Fibroblast of lung (primary cell): ENCODE data around the gene ENPEP. TPM values are rescaled to one million over a fixed set of nuclear protein-coding genes. Genes with fewer than 3 reads are reported as not detected.
A peak's percentile ranks its signal among the peaks of the same experiment; 100 is the strongest.

ENCODE experiments used
- DNase-seq, 2 donors: peaks; one replicate each; pipeline versions ENCODE4 v3.0.0 to v3.0.0-alpha.2; 2010; ENCODE audit warnings: low read depth in 2 of 2
- H2AFZ ChIP-seq: 2 replicates; pipeline ENCODE4 v1.5.1; 2012; ENCODE audit warnings: low read length, control low read depth, inconsistent platforms
- H3K27ac ChIP-seq: 2 replicates; pipeline ENCODE4 v1.5.1; 2011; ENCODE audit warnings: low read length, control low read depth; ENCODE audit not compliant: insufficient read depth
- H3K27me3 ChIP-seq: 2 replicates; pipeline ENCODE4 v1.5.1; 2011; ENCODE audit warnings: mild to moderate bottlenecking, low read length; ENCODE audit not compliant: control insufficient read depth, insufficient read depth
- H3K36me3 ChIP-seq: 2 replicates; pipeline ENCODE4 v1.5.1; 2011; ENCODE audit warnings: low read length; ENCODE audit not compliant: control insufficient read depth, insufficient read depth
- H3K4me1 ChIP-seq: 2 replicates; pipeline ENCODE4 v1.5.1; 2011; ENCODE audit warnings: low read length; ENCODE audit not compliant: control insufficient read depth, insufficient read depth; ENCODE audit errors: extremely low read depth
- H3K4me2 ChIP-seq: 2 replicates; pipeline ENCODE4 v1.5.1; 2011; ENCODE audit warnings: low read length, control low read depth; ENCODE audit not compliant: insufficient read depth; ENCODE audit errors: extremely low read depth
- H3K4me3 ChIP-seq, 4 experiments: fragments of 200-600 bp in 1 of 4; sonication (generic) in 1 of 4; replicated peaks in 1 of 4; 2 replicates each; pipeline ENCODE4 v1.5.1; 2011 to 2016; ENCODE audit warnings: low read length in 4 of 4, low read depth in 3 of 4, mild to moderate bottlenecking in 3 of 4, control low read depth in 2 of 4, inconsistent platforms in 1 of 4, mixed read lengths in 1 of 4; ENCODE audit not compliant: insufficient read depth in 1 of 4; ENCODE audit errors: control extremely low read depth in 1 of 4
- H3K79me2 ChIP-seq: 2 replicates; pipeline ENCODE4 v1.5.1; 2012; ENCODE audit warnings: mild to moderate bottlenecking, low read length, inconsistent platforms; ENCODE audit not compliant: control insufficient read depth, insufficient read depth
- H3K9ac ChIP-seq: 2 replicates; pipeline ENCODE4 v1.5.1; 2011; ENCODE audit warnings: mild to moderate bottlenecking, low read length, control low read depth; ENCODE audit not compliant: insufficient read depth
- H3K9me3 ChIP-seq: 2 replicates; pipeline ENCODE4 v1.5.1; 2012; ENCODE audit warnings: low read depth, low read length; ENCODE audit not compliant: control insufficient read depth, insufficient read depth
- H4K20me1 ChIP-seq: 2 replicates; pipeline ENCODE4 v1.5.1; 2011; ENCODE audit warnings: low read length; ENCODE audit not compliant: control insufficient read depth, insufficient read depth; ENCODE audit errors: extremely low read depth
- CTCF ChIP-seq, 2 donors: IDR thresholded peaks in 1 of 2; conservative IDR thresholded peaks in 1 of 2; 1 replicate in 1 of 2; 2 replicates in 1 of 2; pipeline ENCODE4 v1.5.1; 2011 to 2012; ENCODE audit warnings: low read length in 2 of 2, control low read depth in 1 of 2, inconsistent platforms in 1 of 2, low read depth in 1 of 2, mild to moderate bottlenecking in 1 of 2
- EZH2 ChIP-seq: IDR thresholded peaks from 2 replicates; pipeline ENCODE4 v1.5.1; 2012; ENCODE audit warnings: low read length, control low read depth, mild to moderate bottlenecking; ENCODE audit errors: missing control alignments
- polyA plus RNA-seq, 2 donors: library from polyadenylated mRNA; depleted of rRNA in 1 of 2; stranded (reverse) in 1 of 2; unstranded in 1 of 2; fragments of >200 nt; gene quantifications; 2 replicates each; pipeline ENCODE4 v1.2.1, GENCODE V29; 2011 to 2012; ENCODE audit warnings: missing spikeins in 1 of 2
- total RNA-seq: library from RNA; depleted of rRNA; stranded (reverse); fragments of >200 nt; gene quantifications from 2 replicates; pipeline ENCODE4 v1.2.1, GENCODE V29; 2014

ENPEP gene
- total and polyA plus RNA-seq, 2 donors (not counting 1 experiment from before 2014, with no cell fraction given): 0.28 TPM; not detected in 1

- no peak overlapping the region for H3K9ac ChIP-seq
Measured at GRCh38 chr4:110533590-110533910, 57.6 kb downstream of the ENPEP start.

GRCh38 chr4:110533940-110534339 is 58.0 kb downstream of the ENPEP start:
- Histone ChIP-seq H3K4me2 (no peak overlapping the region), H3K4me1 (peaks cover 2% of the 10 kb centered on the region), H3K4me3 (no peak overlapping the region)

More at GRCh38 chr4:110533590-110533910, 57.6 kb downstream of the ENPEP start:
- no peaks in the 10 kb centered on the region for H3K9me3 ChIP-seq
- H4K20me1 ChIP-seq: no peaks in the 10 kb centered on the region
- H2AFZ ChIP-seq: no peak overlapping the region
- H3K27me3 ChIP-seq: no peaks in the 10 kb centered on the region
- H3K4me1 ChIP-seq: peaks cover 2% of the 10 kb centered on the region
- no peak overlapping the region for H3K4me3 ChIP-seq
- H3K27ac ChIP-seq: peak overlapping the region; percentile 23
- H3K4me2 ChIP-seq: no peak overlapping the region
- peak in 1 of 2 donors; percentile 25 for DNase-seq
- no peaks in the 10 kb centered on the region for H3K36me3 ChIP-seq
- TF ChIP-seq EZH2: no peak
- TF ChIP-seq CTCF (conservative IDR thresholded peaks at IDR 0.05 in 1 of 2, IDR thresholded peaks at IDR 0.05 in 1 of 2; ENCODE audit: low read depth in 1 of 2, low read length in 2 of 2): no peak
- no peaks in the 10 kb centered on the region for H3K79me2 ChIP-seq

GRCh38 chr4:110540581-110540980 is 64.6 kb downstream of the ENPEP start:
- Histone ChIP-seq H3K27me3 (no peaks in the 10 kb centered on the region), H3K4me1 (no peaks in the 10 kb centered on the region), H3K79me2 (no peaks in the 10 kb centered on the region), H4K20me1 (no peaks in the 10 kb centered on the region), H3K36me3 (no peaks in the 10 kb centered on the region), H3K9ac (no peak overlapping the region), H2AFZ (no peak overlapping the region), H3K4me3 (no peak overlapping the region), H3K27ac (no peak overlapping the region), H3K9me3 (no peaks in the 10 kb centered on the region), H3K4me2 (no peak overlapping the region)
- peak; percentile 18 to 54 for DNase-seq
- TF ChIP-seq CTCF (conservative IDR thresholded peaks at IDR 0.05 in 1 of 2, IDR thresholded peaks at IDR 0.05 in 1 of 2; ENCODE audit: low read depth in 1 of 2, low read length in 2 of 2) (no peak), EZH2 (no peak)

More at GRCh38 chr4:110533940-110534339, 58.0 kb downstream of the ENPEP start:
- Histone ChIP-seq H3K9ac (no peak overlapping the region), H3K79me2 (no peaks in the 10 kb centered on the region), H3K36me3 (no peaks in the 10 kb centered on the region), H2AFZ (no peak overlapping the region), H3K27ac (peak overlapping the region; percentile 23), H4K20me1 (no peaks in the 10 kb centered on the region), H3K9me3 (no peaks in the 10 kb centered on the region), H3K27me3 (no peaks in the 10 kb centered on the region)
- TF ChIP-seq CTCF (conservative IDR thresholded peaks at IDR 0.05 in 1 of 2, IDR thresholded peaks at IDR 0.05 in 1 of 2; ENCODE audit: low read depth in 1 of 2, low read length in 2 of 2) (no peak), EZH2 (no peak)
- DNase-seq: peak; percentile 97 to 99
